GM06990 (cell line): ENCODE measurements around the gene CFAP46.

Experiments
- DNase-seq: peaks from one replicate; pipeline ENCODE4 v3.0.0-alpha.2; 2011; ENCODE audit not compliant: insufficient read length; ENCODE audit errors: extremely low read depth
- H3K27me3 ChIP-seq: replicated peaks from 2 replicates; pipeline ENCODE4 v1.6.0; 2011; ENCODE audit warnings: low read length; ENCODE audit not compliant: control insufficient read depth, insufficient read depth
- H3K36me3 ChIP-seq: 2 replicates; pipeline ENCODE4 v1.5.1; 2011; ENCODE audit warnings: low read length; ENCODE audit not compliant: control insufficient read depth, insufficient read depth
- H3K4me3 ChIP-seq: replicated peaks from 2 replicates; pipeline ENCODE4 v1.5.1; 2011; ENCODE audit warnings: low read depth, mild to moderate bottlenecking, control low read depth, low read length
- CTCF ChIP-seq: IDR thresholded peaks from 2 replicates; pipeline ENCODE4 v1.5.1; 2011; ENCODE audit warnings: low read length, control low read depth, mild to moderate bottlenecking, inconsistent platforms; ENCODE audit not compliant: insufficient read depth, poor library complexity, severe bottlenecking

The CFAP46 gene

DNA sequence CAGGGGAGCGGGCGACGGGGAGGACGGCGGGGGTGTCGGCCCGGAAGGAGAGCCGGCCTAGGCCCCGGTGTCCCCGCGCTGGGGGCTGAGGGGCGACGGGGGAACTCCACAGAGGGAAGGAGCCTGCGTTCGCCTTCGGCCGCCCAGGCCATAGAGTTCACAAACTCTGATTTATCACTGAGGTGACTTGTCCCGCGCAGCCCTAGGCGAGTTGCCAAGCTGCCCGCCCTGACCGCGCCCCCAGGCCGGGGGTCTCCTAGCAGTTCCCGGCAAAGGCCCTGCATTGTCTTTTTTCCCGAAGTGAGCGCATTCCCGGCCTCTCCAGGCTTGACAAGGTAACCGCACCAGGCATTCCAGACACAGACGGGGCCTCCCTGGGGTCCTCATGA lies 153.5 kb downstream of the CFAP46 start:
- H3K27me3 ChIP-seq = no peaks in the 10 kb centered on the region; the same call in 1 of the 2 replicates
- H3K4me3 ChIP-seq = no peak overlapping the region
- no peak for DNase-seq
- no peaks in the 10 kb centered on the region for H3K36me3 ChIP-seq
- TF ChIP-seq CTCF = no peak

DNA sequence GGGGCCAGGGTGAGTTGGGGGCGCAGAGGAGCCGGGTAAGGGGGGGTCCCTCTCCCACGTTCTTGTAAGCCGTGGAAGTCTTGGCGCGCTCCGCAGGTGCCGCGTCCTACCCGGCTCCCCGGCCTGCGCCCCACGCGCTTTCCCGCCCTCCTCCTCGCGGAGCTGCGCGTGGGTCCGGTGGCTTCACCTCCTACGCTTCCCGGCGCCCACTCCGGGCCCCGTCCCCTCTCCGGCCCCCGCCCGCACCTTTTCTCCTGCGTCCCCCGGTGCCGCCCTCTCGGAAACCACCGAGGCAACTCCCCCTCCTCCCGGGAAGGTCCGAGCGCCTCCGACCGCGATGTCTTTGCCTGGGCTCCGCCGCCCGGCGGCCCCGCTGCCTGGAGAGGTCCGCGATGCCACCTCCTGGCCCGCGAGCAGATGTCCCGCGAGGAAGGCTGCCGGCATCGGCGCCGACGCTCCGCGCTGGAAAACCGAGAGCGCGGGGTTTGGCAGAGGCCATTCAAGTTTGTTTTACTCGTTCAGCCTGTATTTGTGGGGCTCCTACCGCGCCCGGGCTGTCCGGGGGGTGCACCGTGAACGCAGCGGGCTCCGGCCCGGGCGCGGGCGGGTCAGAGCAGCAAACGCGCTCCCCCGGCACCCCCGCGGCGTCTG lies 154.1 kb downstream of the CFAP46 start:
- TF ChIP-seq CTCF = no peak
- DNase-seq = peak; percentile 33
- no peaks in the 10 kb centered on the region for H3K36me3 ChIP-seq
- no peak overlapping the region for H3K4me3 ChIP-seq
- no peaks in the 10 kb centered on the region; the same call in 1 of the 2 replicates for H3K27me3 ChIP-seq

DNA sequence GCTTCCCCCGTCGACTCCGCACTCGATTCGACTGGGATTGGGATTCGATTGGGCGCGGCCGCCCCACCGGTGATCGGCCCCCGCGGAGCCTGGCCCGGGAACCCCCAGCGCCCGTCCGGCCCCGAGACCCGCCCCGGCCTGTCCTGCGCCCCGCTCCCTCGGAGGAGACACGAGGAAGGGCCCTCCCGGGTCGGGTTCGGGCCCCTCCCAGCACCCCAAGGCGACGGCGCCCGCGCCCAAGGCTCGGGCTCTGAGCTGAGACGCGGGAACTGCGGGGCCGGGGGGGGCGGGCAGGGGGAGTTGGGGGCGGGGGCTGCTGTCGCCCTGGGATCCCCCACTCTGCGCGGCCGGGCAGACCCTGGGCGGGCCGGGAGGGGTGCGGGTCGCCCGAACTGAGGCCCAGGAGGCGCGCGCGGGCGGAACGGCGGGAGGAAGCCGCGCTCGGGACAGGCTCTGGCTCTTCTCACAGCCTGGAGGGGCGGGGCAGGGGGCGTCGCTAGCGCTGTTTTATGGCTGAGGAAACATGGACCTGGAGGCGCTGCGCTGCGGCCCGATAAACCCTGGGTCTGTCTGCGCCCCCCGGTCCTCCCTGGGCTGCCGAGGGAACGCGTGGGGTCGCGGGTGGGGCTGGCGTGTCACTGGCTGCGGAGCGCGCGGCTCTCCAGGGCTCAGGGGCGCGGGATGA lies 154.7 kb downstream of the CFAP46 start:
- no peaks in the 10 kb centered on the region for H3K36me3 ChIP-seq
- H3K4me3 ChIP-seq = no peak overlapping the region
- no peaks in the 10 kb centered on the region; the same call in 1 of the 2 replicates for H3K27me3 ChIP-seq
- no peak for DNase-seq
- no peak for TF ChIP-seq CTCF

DNA sequence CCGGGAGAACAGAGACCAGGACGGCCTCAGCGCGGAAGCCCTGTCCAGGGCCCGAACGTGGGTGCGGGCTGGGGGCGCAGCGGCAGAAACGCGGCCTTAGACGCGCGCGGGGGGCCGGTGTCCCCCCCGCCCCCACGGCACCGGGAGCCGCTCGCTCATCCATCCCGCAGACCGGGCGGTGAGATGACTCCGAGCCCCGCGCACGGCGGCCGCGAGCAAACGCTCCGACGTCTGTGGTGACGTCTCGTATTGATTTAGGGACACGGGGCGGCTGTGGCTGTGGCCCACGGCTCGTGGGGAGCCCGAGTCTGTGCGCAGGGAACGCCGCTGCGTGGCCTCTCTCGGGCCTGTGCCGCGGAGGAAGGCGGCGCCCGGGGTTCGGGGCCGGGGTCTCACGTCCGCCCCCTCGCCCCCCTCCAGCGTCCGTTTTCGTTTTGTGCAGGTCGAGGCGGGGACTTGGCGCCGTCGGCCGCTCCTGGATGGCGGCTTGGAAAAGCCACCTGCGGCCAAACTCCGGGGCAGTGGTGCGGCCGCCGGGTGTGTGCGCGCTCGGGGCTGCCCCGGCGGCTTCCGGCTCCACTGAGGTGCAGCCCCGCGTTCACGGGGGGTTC lies 155.4 kb downstream of the CFAP46 start:
- TF ChIP-seq CTCF = no peak
- DNase-seq = no peak
- H3K27me3 ChIP-seq = no peaks in the 10 kb centered on the region; the same call in 1 of the 2 replicates
- H3K36me3 ChIP-seq = peaks cover 2% of the 10 kb centered on the region; the same call in 1 of the 2 replicates
- no peak overlapping the region for H3K4me3 ChIP-seq

- Histone ChIP-seq H3K27me3 (no peaks in the 10 kb centered on the region; the same call in 1 of the 2 replicates), H3K4me3 (no peak overlapping the region), H3K36me3 (peaks cover 2% of the 10 kb centered on the region; the same call in 1 of the 2 replicates)
- DNase-seq = no peak
- no peak for TF ChIP-seq CTCF
Observed at GRCh38 chr10:132786476-132786883, 155.9 kb downstream of the CFAP46 start.
